ENCODE data around the gene ZNF319.

ZNF319 gene

GRCh38 chr16:58041628-58041955 lies 41.1 kb upstream of the ZNF319 start:
- no peaks in the 10 kb centered on the region for H3K9me3 ChIP-seq (ENCODE audit: control insufficient read depth, insufficient read depth, low read length)
- peaks cover 7% of the 10 kb centered on the region for H3K36me3 ChIP-seq (ENCODE audit: insufficient read depth, low read length)
- H3K4me1 ChIP-seq (ENCODE audit: insufficient read depth, low read length): no peaks in the 10 kb centered on the region
- no peak overlapping the region for H3K9ac ChIP-seq (ENCODE audit: low read depth, low read length)

- Histone ChIP-seq H3K9me3 (ENCODE audit: control insufficient read depth, insufficient read depth, low read length) (no peaks in the 10 kb centered on the region), H3K4me1 (ENCODE audit: insufficient read depth, low read length) (no peaks in the 10 kb centered on the region), H3K9ac (ENCODE audit: low read depth, low read length) (no peak overlapping the region), H3K36me3 (ENCODE audit: insufficient read depth, low read length) (peaks cover 7% of the 10 kb centered on the region)
Observed at GRCh38 chr16:58040945-58041627, 40.6 kb upstream of the ZNF319 start.

GRCh38 chr16:58040496-58040846 lies 40.0 kb upstream of the ZNF319 start:
- Histone ChIP-seq H3K36me3 (ENCODE audit: insufficient read depth, low read length) (peaks cover 7% of the 10 kb centered on the region), H3K9ac (ENCODE audit: low read depth, low read length) (no peak overlapping the region), H3K9me3 (ENCODE audit: control insufficient read depth, insufficient read depth, low read length) (no peaks in the 10 kb centered on the region), H3K4me1 (ENCODE audit: insufficient read depth, low read length) (no peaks in the 10 kb centered on the region)

- no peak overlapping the region for H3K9ac ChIP-seq (ENCODE audit: low read depth, low read length)
Observed at GRCh38 chr16:58039829-58040495, 39.5 kb upstream of the ZNF319 start.

GRCh38 chr16:58038219-58038641 lies 37.8 kb upstream of the ZNF319 start:
- H3K36me3 ChIP-seq (ENCODE audit: insufficient read depth, low read length): peaks cover 7% of the 10 kb centered on the region
- H3K9ac ChIP-seq (ENCODE audit: low read depth, low read length): no peak overlapping the region
- no peaks in the 10 kb centered on the region for H3K9me3 ChIP-seq (ENCODE audit: control insufficient read depth, insufficient read depth, low read length)
- no peaks in the 10 kb centered on the region; the same call in 1 of the 2 replicates for H3K4me1 ChIP-seq (ENCODE audit: insufficient read depth, low read length)

More at GRCh38 chr16:58039829-58040495, 39.5 kb upstream of the ZNF319 start:
- Histone ChIP-seq H3K9me3 (ENCODE audit: control insufficient read depth, insufficient read depth, low read length) (no peaks in the 10 kb centered on the region), H3K36me3 (ENCODE audit: insufficient read depth, low read length) (peaks cover 7% of the 10 kb centered on the region), H3K4me1 (ENCODE audit: insufficient read depth, low read length) (no peaks in the 10 kb centered on the region)

- H3K9ac ChIP-seq (ENCODE audit: low read depth, low read length): no peak overlapping the region
- H3K4me1 ChIP-seq (ENCODE audit: insufficient read depth, low read length): no peaks in the 10 kb centered on the region; the same call in 1 of the 2 replicates
- H3K9me3 ChIP-seq (ENCODE audit: control insufficient read depth, insufficient read depth, low read length): no peaks in the 10 kb centered on the region
- peaks cover 7% of the 10 kb centered on the region for H3K36me3 ChIP-seq (ENCODE audit: insufficient read depth, low read length)
Observed at GRCh38 chr16:58037365-58038057, 37.0 kb upstream of the ZNF319 start.

- H3K36me3 ChIP-seq (ENCODE audit: insufficient read depth, low read length): peaks cover 7% of the 10 kb centered on the region
- H3K9ac ChIP-seq (ENCODE audit: low read depth, low read length): no peak overlapping the region
- no peaks in the 10 kb centered on the region; the same call in 1 of the 2 replicates for H3K4me1 ChIP-seq (ENCODE audit: insufficient read depth, low read length)
- no peaks in the 10 kb centered on the region for H3K9me3 ChIP-seq (ENCODE audit: control insufficient read depth, insufficient read depth, low read length)
Observed at GRCh38 chr16:58036943-58037342, 36.5 kb upstream of the ZNF319 start.

GRCh38 chr16:58035356-58036170 lies 35.1 kb upstream of the ZNF319 start:
- no peaks in the 10 kb centered on the region for H3K9me3 ChIP-seq (ENCODE audit: control insufficient read depth, insufficient read depth, low read length)
- no peak overlapping the region for H3K9ac ChIP-seq (ENCODE audit: low read depth, low read length)
- no peaks in the 10 kb centered on the region; the same call in 1 of the 2 replicates for H3K4me1 ChIP-seq (ENCODE audit: insufficient read depth, low read length)
- peaks cover 5% of the 10 kb centered on the region for H3K36me3 ChIP-seq (ENCODE audit: insufficient read depth, low read length)

- no peaks in the 10 kb centered on the region; the same call in 1 of the 2 replicates for H3K4me1 ChIP-seq (ENCODE audit: insufficient read depth, low read length)
- H3K9me3 ChIP-seq (ENCODE audit: control insufficient read depth, insufficient read depth, low read length): no peaks in the 10 kb centered on the region
- H3K9ac ChIP-seq (ENCODE audit: low read depth, low read length): no peak overlapping the region
- 0 out of 2 replicates have a peak, but pooled peaks cover 2% of the 10 kb centered on the region for H3K36me3 ChIP-seq (ENCODE audit: insufficient read depth, low read length)
Observed at GRCh38 chr16:58034774-58035173, 34.3 kb upstream of the ZNF319 start.

- H3K9ac ChIP-seq (ENCODE audit: low read depth, low read length): no peak overlapping the region
- H3K4me1 ChIP-seq (ENCODE audit: insufficient read depth, low read length): no peaks in the 10 kb centered on the region; the same call in 1 of the 2 replicates
- no peaks in the 10 kb centered on the region for H3K36me3 ChIP-seq (ENCODE audit: insufficient read depth, low read length)
- H3K9me3 ChIP-seq (ENCODE audit: control insufficient read depth, insufficient read depth, low read length): no peaks in the 10 kb centered on the region
Observed at GRCh38 chr16:58034128-58034685, 33.7 kb upstream of the ZNF319 start.

- Histone ChIP-seq H3K4me1 (ENCODE audit: insufficient read depth, low read length) (peaks cover 11% of the 10 kb centered on the region), H3K9ac (ENCODE audit: low read depth, low read length) (no peak overlapping the region)
Observed at GRCh38 chr16:58032710-58033293, 32.3 kb upstream of the ZNF319 start.

GRCh38 chr16:58031016-58031800 lies 30.7 kb upstream of the ZNF319 start:
- Histone ChIP-seq H3K9me3 (ENCODE audit: control insufficient read depth, insufficient read depth, low read length) (no peaks in the 10 kb centered on the region), H3K9ac (ENCODE audit: low read depth, low read length) (no peak overlapping the region), H3K36me3 (ENCODE audit: insufficient read depth, low read length) (no peaks in the 10 kb centered on the region), H3K4me1 (ENCODE audit: insufficient read depth, low read length) (peaks cover 12% of the 10 kb centered on the region)

More at GRCh38 chr16:58032710-58033293, 32.3 kb upstream of the ZNF319 start:
- Histone ChIP-seq H3K36me3 (ENCODE audit: insufficient read depth, low read length) (no peaks in the 10 kb centered on the region), H3K9me3 (ENCODE audit: control insufficient read depth, insufficient read depth, low read length) (no peaks in the 10 kb centered on the region)

All from ES-I3 (cell line).